Measurements from ENCODE around the gene ATXN10.

ATXN10 gene

DNA sequence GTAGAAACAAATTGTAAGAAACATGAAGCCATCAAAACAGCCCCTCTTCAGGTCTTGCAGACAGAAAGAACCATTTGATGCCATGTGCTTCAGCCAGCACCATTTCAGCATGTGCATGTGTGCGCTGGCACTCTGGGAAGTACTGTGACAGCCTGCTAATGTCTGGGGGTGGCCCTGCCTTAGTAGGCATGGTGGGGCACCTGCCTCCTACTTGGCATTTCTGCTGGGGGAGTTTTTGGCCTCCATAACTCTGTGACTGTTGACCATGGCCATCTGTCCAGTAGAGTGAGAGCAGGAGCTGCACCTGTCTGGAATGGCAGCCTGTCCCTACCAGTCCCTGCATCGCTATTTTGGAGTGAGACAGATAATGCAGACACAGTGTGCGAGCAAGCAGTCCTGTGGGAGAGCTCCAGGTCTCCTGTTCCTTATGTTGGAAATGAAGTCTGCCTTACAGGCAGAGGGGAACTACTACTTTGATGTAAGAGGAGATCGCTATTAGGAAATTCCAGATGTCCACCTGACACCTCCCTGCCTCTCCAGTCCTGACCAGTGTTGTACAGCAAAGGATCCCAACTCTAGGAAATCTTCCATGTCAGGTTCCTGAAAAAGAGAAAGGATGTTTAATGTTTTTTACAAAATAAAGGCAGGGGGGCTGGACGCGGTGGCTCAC is 102.5 kb downstream of the ATXN10 start:
- Histone ChIP-seq H3K4me3 (ENCODE audit: low read length) (no peak overlapping the region), H3K36me3 (ENCODE audit: control insufficient read depth, insufficient read depth, low read length) (no peaks in the 10 kb centered on the region), H3K27me3 (ENCODE audit: control insufficient read depth, insufficient read depth, low read length) (no peaks in the 10 kb centered on the region), H3K4me1 (ENCODE audit: control insufficient read depth, insufficient read depth, low read length) (no peaks in the 10 kb centered on the region), H3K9ac (ENCODE audit: low read length) (no peak overlapping the region), H3K9me3 (ENCODE audit: control insufficient read depth, low read length) (no peaks in the 10 kb centered on the region)

DNA sequence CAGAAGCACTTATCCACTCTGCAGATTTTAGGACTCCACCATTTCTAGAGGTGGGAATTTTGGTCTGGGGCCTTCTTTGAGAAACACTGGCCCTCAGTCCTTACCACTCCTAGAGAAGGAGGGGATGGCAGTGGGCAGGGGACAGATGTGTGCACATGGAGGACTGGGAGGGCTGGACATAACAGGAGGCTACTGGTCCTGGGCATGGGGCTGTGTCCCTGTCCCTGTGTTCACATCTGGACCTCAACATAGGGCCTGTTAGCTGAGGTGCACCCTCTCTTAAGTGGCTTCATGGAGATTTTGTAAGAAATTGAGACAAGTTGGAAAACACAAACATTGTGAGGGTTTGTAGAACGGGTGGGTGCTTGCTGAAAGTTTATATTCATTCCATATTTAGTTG is 103.4 kb downstream of the ATXN10 start:
- H3K36me3 ChIP-seq (ENCODE audit: control insufficient read depth, insufficient read depth, low read length): no peaks in the 10 kb centered on the region

DNA sequence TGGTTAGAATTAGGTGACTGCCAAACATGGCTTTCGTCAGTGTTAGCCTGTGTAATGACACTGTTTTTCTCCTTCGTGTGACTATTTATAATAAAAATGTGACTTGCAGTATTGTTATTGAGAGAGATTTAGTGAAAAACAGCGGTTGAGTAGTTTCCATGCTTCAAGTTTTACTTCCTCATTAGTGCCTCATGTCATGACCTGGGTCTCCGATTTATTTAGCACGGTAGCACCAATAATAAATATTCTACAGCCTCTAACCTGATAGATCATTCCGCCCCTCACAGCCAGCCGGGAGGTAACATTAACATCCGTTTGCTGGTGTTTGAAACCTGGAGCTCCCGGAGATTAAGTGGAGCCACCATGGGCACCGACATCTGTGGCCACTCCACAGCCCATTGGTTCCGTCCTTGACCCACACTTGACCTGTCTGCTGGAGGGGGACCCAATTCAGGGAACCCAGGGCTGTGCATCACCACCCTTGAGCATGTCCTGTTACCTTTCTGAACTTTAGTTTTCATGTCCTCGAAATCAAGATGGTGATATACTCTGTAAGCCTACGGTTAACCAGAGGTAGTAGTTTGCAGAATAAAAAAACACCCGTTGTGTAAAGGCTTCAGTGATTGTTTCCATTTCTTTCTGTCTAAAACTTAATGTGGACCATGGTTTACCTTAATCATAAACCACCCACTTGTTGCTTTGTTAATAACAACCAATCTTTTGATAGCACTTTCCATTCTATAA is 104.1 kb downstream of the ATXN10 start:
- H3K4me3 ChIP-seq (ENCODE audit: low read length): no peak overlapping the region
- H3K27me3 ChIP-seq (ENCODE audit: control insufficient read depth, insufficient read depth, low read length): no peaks in the 10 kb centered on the region
- no peak overlapping the region for H3K9ac ChIP-seq (ENCODE audit: low read length)
- no peaks in the 10 kb centered on the region for H3K4me1 ChIP-seq (ENCODE audit: control insufficient read depth, insufficient read depth, low read length)
- H3K9me3 ChIP-seq (ENCODE audit: control insufficient read depth, low read length): no peaks in the 10 kb centered on the region
- H3K36me3 ChIP-seq (ENCODE audit: control insufficient read depth, insufficient read depth, low read length): no peaks in the 10 kb centered on the region

More for the DNA sequence above, 103.4 kb downstream of the ATXN10 start:
- Histone ChIP-seq H3K9ac (ENCODE audit: low read length) (no peak overlapping the region), H3K4me3 (ENCODE audit: low read length) (no peak overlapping the region), H3K4me1 (ENCODE audit: control insufficient read depth, insufficient read depth, low read length) (no peaks in the 10 kb centered on the region), H3K27me3 (ENCODE audit: control insufficient read depth, insufficient read depth, low read length) (no peaks in the 10 kb centered on the region), H3K9me3 (ENCODE audit: control insufficient read depth, low read length) (no peaks in the 10 kb centered on the region)

DNA sequence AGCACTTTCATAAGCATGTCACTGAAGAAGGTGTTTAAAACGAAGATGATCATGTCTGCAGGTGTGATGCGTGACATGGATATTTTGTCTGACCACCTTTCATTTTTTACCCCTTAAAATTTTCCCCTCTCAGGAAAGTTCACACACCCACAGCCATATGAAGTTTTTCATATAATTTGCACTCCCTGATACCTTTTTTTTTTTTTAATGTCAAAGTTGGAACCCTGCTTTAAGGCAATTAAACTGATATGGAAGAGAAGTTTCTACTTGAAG is 104.6 kb downstream of the ATXN10 start:
- no peaks in the 10 kb centered on the region for H3K36me3 ChIP-seq (ENCODE audit: control insufficient read depth, insufficient read depth, low read length)
- H3K4me1 ChIP-seq (ENCODE audit: control insufficient read depth, insufficient read depth, low read length): no peaks in the 10 kb centered on the region
- no peaks in the 10 kb centered on the region for H3K9me3 ChIP-seq (ENCODE audit: control insufficient read depth, low read length)
- no peak overlapping the region for H3K9ac ChIP-seq (ENCODE audit: low read length)
- H3K27me3 ChIP-seq (ENCODE audit: control insufficient read depth, insufficient read depth, low read length): no peaks in the 10 kb centered on the region
- H3K4me3 ChIP-seq (ENCODE audit: low read length): no peak overlapping the region

DNA sequence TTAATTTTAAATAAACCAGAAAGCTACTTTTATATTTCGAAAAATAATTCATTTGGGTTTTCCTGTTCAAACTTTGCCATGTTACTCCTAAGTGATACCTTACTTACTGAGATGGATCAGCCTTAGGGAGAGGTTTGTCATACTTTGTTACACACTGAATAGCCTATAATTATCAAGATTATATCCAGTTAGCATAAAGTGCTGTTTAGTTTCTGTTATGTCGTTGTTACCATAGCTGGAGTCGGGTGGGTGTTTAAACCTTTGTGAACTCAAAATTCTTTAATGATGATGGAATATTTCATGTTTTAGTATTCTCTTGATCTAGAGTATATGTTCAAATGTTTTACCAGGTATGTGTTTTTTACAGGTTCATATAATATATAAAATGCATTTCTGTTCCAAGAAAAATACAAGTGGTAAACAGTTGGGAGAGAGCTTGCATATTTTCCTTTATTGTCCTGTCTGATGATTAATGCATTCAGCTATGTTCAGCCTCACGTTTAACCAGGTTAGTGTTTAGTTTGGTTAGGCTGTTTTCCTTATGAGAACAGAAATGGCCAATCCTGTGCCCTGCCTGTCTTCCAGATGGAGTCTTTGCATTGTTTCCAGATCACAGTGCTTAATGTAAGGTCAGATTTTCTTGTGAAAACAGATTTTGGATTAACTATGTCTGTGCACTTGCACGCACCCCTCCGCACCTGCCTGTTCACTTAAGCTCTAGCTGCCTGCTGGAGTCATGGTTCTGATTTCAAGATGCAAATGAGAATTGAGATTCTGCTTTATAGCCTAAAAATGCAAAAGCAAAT is 105.6 kb downstream of the ATXN10 start:
- H3K36me3 ChIP-seq (ENCODE audit: control insufficient read depth, insufficient read depth, low read length): no peaks in the 10 kb centered on the region
- H3K4me3 ChIP-seq (ENCODE audit: low read length): no peak overlapping the region
- H3K9me3 ChIP-seq (ENCODE audit: control insufficient read depth, low read length): no peaks in the 10 kb centered on the region
- H3K27me3 ChIP-seq (ENCODE audit: control insufficient read depth, insufficient read depth, low read length): no peaks in the 10 kb centered on the region
- no peak overlapping the region for H3K9ac ChIP-seq (ENCODE audit: low read length)
- H3K4me1 ChIP-seq (ENCODE audit: control insufficient read depth, insufficient read depth, low read length): no peaks in the 10 kb centered on the region

DNA sequence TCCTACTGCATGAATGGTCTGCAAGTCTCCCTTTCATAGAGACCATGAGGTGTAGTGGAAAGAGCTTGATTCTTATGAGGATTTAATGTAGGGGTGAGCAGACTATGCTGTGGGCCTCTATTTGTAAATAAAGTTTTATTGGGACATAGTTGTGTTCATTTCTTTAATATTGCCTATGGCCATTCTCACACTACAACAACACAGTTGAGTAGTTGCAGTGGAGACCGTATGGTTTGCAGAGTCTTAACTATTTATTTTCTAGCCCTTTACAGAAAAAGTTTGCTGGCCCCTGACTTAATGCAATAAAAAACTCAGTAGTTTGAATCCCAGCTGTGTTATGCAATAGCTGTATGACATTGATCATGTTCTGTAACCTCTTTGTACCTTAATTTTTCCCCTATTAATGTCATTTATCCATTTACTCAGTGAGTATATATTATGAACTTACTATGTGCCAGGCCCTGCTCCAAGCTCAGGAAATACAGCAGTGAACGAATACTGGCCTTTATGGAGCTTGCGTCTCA is 106.3 kb downstream of the ATXN10 start:
- H3K9ac ChIP-seq (ENCODE audit: low read length): no peak overlapping the region
- no peaks in the 10 kb centered on the region for H3K4me1 ChIP-seq (ENCODE audit: control insufficient read depth, insufficient read depth, low read length)
- H3K9me3 ChIP-seq (ENCODE audit: control insufficient read depth, low read length): no peaks in the 10 kb centered on the region
- H3K4me3 ChIP-seq (ENCODE audit: low read length): no peak overlapping the region
- H3K36me3 ChIP-seq (ENCODE audit: control insufficient read depth, insufficient read depth, low read length): no peaks in the 10 kb centered on the region
- H3K27me3 ChIP-seq (ENCODE audit: control insufficient read depth, insufficient read depth, low read length): no peaks in the 10 kb centered on the region

DNA sequence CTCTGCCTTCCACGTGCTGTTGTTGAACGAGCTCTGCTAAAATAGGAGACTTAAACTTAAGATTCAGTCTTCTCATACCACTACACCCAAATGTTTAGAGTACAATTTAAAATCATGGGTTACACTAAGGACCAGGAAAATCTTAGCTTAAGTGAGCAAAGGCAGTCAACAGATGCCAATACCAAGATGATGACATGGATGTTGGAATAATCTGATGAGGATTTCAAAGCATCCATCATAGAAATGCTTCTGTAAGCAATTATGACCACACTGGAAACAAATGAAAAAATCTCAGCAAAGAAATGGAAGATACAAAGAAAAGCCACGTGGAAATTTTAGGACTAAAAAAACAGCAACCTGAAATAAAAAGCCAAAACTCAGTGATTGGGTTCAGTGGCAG is 109.8 kb downstream of the ATXN10 start:
- no peak overlapping the region for H3K9ac ChIP-seq (ENCODE audit: low read length)
- H3K9me3 ChIP-seq (ENCODE audit: control insufficient read depth, low read length): no peaks in the 10 kb centered on the region
- H3K36me3 ChIP-seq (ENCODE audit: control insufficient read depth, insufficient read depth, low read length): no peaks in the 10 kb centered on the region
- no peaks in the 10 kb centered on the region for H3K27me3 ChIP-seq (ENCODE audit: control insufficient read depth, insufficient read depth, low read length)
- peaks cover 5% of the 10 kb centered on the region for H3K4me1 ChIP-seq (ENCODE audit: control insufficient read depth, insufficient read depth, low read length)
- H3K4me3 ChIP-seq (ENCODE audit: low read length): no peak overlapping the region

DNA sequence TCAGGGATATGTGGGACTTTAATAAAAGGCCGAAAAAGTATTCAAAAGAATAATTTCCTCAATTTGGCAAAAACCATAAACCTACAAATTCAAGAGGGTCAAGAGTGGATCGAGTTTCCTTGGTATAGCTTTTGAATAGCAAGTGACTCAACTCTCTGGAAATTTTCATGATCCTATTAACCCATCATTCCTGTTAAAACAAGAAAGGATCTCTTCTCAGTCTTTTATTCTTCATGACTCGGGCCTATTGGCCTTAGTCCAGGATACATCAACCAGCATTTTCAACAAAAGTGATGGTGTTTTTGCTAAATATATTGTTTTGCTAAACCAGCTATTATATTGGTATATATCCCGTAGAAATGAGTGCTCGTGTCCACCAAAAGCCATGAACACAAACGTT is 110.3 kb downstream of the ATXN10 start:
- Histone ChIP-seq H3K4me3 (ENCODE audit: low read length) (no peak overlapping the region), H3K36me3 (ENCODE audit: control insufficient read depth, insufficient read depth, low read length) (no peaks in the 10 kb centered on the region), H3K27me3 (ENCODE audit: control insufficient read depth, insufficient read depth, low read length) (no peaks in the 10 kb centered on the region), H3K9ac (ENCODE audit: low read length) (no peak overlapping the region), H3K4me1 (ENCODE audit: control insufficient read depth, insufficient read depth, low read length) (peaks cover 5% of the 10 kb centered on the region), H3K9me3 (ENCODE audit: control insufficient read depth, low read length) (no peaks in the 10 kb centered on the region)

DNA sequence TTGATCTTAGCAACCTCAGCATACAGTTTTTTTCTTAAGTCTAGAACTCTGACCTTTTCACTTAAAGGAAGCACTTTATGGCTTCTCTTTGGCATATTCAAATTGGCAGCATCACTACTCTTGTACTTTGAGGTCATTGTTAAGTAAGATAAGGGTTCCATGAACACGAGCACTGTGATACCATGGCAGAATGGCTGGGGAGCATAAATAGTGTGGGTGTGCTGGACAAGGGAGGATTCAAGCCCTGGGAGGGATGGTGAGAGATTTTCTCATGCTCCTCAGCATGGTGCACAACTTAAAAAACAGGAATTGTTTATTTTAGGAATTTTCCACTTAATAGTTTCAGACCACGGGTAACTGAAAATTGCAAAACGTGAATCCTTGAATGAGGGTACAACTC is 111.4 kb downstream of the ATXN10 start:
- H3K4me1 ChIP-seq (ENCODE audit: control insufficient read depth, insufficient read depth, low read length): peaks cover 5% of the 10 kb centered on the region
- no peaks in the 10 kb centered on the region for H3K9me3 ChIP-seq (ENCODE audit: control insufficient read depth, low read length)
- H3K36me3 ChIP-seq (ENCODE audit: control insufficient read depth, insufficient read depth, low read length): no peaks in the 10 kb centered on the region
- H3K4me3 ChIP-seq (ENCODE audit: low read length): no peak overlapping the region
- no peaks in the 10 kb centered on the region for H3K27me3 ChIP-seq (ENCODE audit: control insufficient read depth, insufficient read depth, low read length)
- H3K9ac ChIP-seq (ENCODE audit: low read length): no peak overlapping the region

DNA sequence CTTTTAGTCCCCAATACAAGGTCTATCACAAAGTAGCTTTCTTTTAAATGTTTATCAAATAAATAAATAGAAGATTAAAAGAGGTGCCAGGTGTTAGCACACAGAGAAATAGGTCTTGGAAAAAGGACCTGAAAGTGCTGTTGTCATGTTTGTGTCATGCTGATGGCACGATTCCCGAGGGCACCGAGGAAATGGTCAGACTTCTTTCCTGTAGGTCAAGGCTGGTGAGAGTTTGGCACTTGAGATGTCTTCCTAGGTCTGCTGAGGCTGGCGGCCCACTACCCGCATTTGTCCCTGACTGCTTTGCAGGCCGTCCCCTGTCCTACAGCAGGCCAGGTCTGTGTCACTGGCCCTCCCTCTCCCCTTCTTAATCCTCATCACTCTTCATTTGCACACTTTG is 112.1 kb downstream of the ATXN10 start:
- Histone ChIP-seq H3K4me3 (ENCODE audit: low read length) (no peak overlapping the region), H3K27me3 (ENCODE audit: control insufficient read depth, insufficient read depth, low read length) (no peaks in the 10 kb centered on the region), H3K4me1 (ENCODE audit: control insufficient read depth, insufficient read depth, low read length) (peaks cover 5% of the 10 kb centered on the region), H3K9ac (ENCODE audit: low read length) (no peak overlapping the region), H3K36me3 (ENCODE audit: control insufficient read depth, insufficient read depth, low read length) (no peaks in the 10 kb centered on the region), H3K9me3 (ENCODE audit: control insufficient read depth, low read length) (no peaks in the 10 kb centered on the region)

DNA sequence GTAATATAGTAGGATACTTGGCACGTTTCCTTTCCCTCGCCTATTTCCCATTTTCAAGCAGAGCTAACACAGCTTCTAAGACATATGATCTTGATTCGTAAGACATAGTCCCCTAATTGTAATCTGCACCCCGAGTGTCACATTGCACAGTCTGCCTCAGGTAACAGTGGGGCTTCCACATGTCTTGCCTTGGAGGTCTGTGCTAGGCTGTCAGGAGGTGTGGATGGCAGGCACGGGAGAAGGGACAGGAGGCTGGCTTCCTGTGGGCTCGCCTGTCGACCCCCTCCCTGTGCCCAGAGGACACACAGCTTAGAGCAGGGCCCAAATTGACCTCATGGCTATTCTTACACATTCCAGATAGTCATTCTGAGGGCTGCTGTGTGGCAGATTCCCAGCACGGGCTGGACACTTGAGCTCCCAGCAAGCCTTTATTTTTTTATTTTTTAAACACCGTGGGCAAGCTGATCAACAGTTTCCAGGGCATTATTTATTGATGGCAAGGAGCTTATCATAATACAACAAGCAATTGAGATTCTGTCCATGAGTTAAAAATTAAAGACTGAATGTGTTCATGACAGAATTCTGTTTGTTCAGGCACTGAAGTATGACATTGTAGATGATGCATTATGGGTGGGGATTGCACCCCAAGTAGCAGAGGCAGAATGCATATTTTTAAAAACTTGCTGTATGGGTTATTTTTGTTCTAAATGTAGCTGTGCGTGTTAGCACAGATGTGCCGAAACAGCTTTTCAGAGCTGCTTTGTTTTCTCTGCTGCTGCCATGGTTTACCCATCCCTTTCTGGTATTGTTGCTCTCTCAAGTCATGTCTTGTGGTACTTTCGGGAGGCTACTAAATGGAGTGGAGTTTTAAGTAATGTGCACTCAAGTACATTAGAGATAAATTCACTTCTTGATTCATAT is 113.0 kb downstream of the ATXN10 start:
- Histone ChIP-seq H3K4me3 (ENCODE audit: low read length) (no peak overlapping the region), H3K4me1 (ENCODE audit: control insufficient read depth, insufficient read depth, low read length) (peaks cover 5% of the 10 kb centered on the region), H3K27me3 (ENCODE audit: control insufficient read depth, insufficient read depth, low read length) (no peaks in the 10 kb centered on the region), H3K9me3 (ENCODE audit: control insufficient read depth, low read length) (no peaks in the 10 kb centered on the region), H3K36me3 (ENCODE audit: control insufficient read depth, insufficient read depth, low read length) (no peaks in the 10 kb centered on the region), H3K9ac (ENCODE audit: low read length) (no peak overlapping the region)
